SK-N-SH (cell line): ENCODE results near the gene PAPOLA. TPM values are rescaled to one million over a fixed set of nuclear protein-coding genes. Genes with fewer than 3 reads are reported as not detected.

Experiments
- CTCF ChIA-PET: fragments of 300-600, 350-600 bp; formaldehyde crosslinking; extraction: SDS; loops from one replicate; lab custom pipeline; 2021; lab: Yijun Ruan, JAX
- POLR2A ChIA-PET: fragments of 350-600 bp; sonication (Branson Sonifier 250); formaldehyde crosslinking; extraction: SDS; loops from one replicate; lab custom pipeline; 2020; ENCODE audit warnings: antibody characterized with exemption, inconsistent platforms; lab: Yijun Ruan, JAX
- DNase-seq: peaks from one replicate; pipeline ENCODE4 v3.0.0; 2012
- H2AFZ ChIP-seq: fragments of 200-600 bp; sonication (generic); 2 replicates; pipeline ENCODE4 v1.8.1; 2016; ENCODE audit warnings: antibody characterized with exemption, mild to moderate bottlenecking, low read depth
- H3F3A ChIP-seq: fragments of 200-600 bp; sonication (generic); replicated peaks from 2 replicates; pipeline ENCODE3; 2016; ENCODE audit warnings: antibody characterized with exemption, mild to moderate bottlenecking; ENCODE audit not compliant: insufficient read depth
- H3K27ac ChIP-seq, 2 experiments: fragments of 200-500 bp in 1 of 2; fragments of 200-600 bp in 1 of 2; sonication (Bioruptor generic) in 1 of 2; sonication (generic), shearing (Covaris generic) in 1 of 2; 2 replicates each; pipeline versions ENCODE4 v1.5.1 to v1.6.1; 2014 to 2016; ENCODE audit warnings: low read depth in 2 of 2, inconsistent platforms in 1 of 2, low read length in 1 of 2, mild to moderate bottlenecking in 1 of 2, mixed read lengths in 1 of 2
- H3K27me3 ChIP-seq: fragments of 200-600 bp; sonication (generic), shearing (Covaris generic); 2 replicates; pipeline ENCODE4 v1.6.1; 2016; ENCODE audit warnings: mixed run types; ENCODE audit not compliant: insufficient read depth
- H3K36me3 ChIP-seq, 2 experiments: fragments of 200-500 bp in 1 of 2; fragments of 200-600 bp in 1 of 2; sonication (Bioruptor generic) in 1 of 2; sonication (generic) in 1 of 2; replicated peaks in 1 of 2; 2 replicates each; pipeline versions ENCODE3 to v1.5.1; 2014 to 2016; ENCODE audit warnings: low read length in 1 of 2, mild to moderate bottlenecking in 1 of 2; ENCODE audit not compliant: insufficient read depth in 2 of 2, control insufficient read depth in 1 of 2
- H3K4me1 ChIP-seq, 2 experiments: fragments of 200-500 bp in 1 of 2; fragments of 200-600 bp in 1 of 2; sonication (Bioruptor generic) in 1 of 2; sonication (generic), shearing (Covaris generic) in 1 of 2; 2 replicates each; pipeline versions ENCODE4 v1.5.1 to v1.6.1; 2014 to 2016; ENCODE audit warnings: low read depth in 1 of 2, low read length in 1 of 2, mixed run types in 1 of 2; ENCODE audit not compliant: insufficient read depth in 2 of 2, control insufficient read depth in 1 of 2
- H3K4me2 ChIP-seq: fragments of 200-600 bp; sonication (generic), shearing (Covaris generic); 2 replicates; pipeline ENCODE4 v1.6.1; 2017; ENCODE audit warnings: mixed run types
- H3K4me3 ChIP-seq, 2 experiments: fragments of 200-500 bp in 1 of 2; fragments of 200-600 bp in 1 of 2; sonication (Bioruptor generic) in 1 of 2; sonication (generic), shearing (Covaris generic) in 1 of 2; 2 replicates each; pipeline versions ENCODE4 v1.5.1 to v1.8.1; 2014 to 2016; ENCODE audit warnings: low read depth in 2 of 2, inconsistent platforms in 1 of 2, low read length in 1 of 2, mild to moderate bottlenecking in 1 of 2, mixed read lengths in 1 of 2, moderate library complexity in 1 of 2
- H3K79me2 ChIP-seq: fragments of 200-600 bp; sonication (generic); 2 replicates; pipeline ENCODE4 v1.8.1; 2017; ENCODE audit warnings: mild to moderate bottlenecking; ENCODE audit not compliant: insufficient read depth
- H3K9ac ChIP-seq: fragments of 200-600 bp; sonication (generic); 2 replicates; pipeline ENCODE4 v1.6.1; 2017; ENCODE audit warnings: mixed run types
- H3K9me2 ChIP-seq: fragments of 200-600 bp; sonication (generic); 2 replicates; pipeline ENCODE4 v1.6.1; 2017; ENCODE audit warnings: mixed run types
- H3K9me3 ChIP-seq: fragments of 200-600 bp; sonication (generic); 2 replicates; pipeline ENCODE4 v1.6.1; 2017; ENCODE audit warnings: mixed run types, mild to moderate bottlenecking, moderate library complexity
- H4K20me1 ChIP-seq: fragments of 200-600 bp; sonication (generic); 2 replicates; pipeline ENCODE4 v1.6.1; 2017; ENCODE audit warnings: mild to moderate bottlenecking, mixed run types; ENCODE audit not compliant: insufficient read depth
- EP300 ChIP-seq, 2 experiments: IDR thresholded peaks; 2 replicates each; pipeline versions ENCODE4 v1.4.0 to v1.6.1; 2012; ENCODE audit warnings: borderline replicate concordance in 1 of 2, low read depth in 1 of 2, low read length in 1 of 2
- FOXM1 ChIP-seq: IDR thresholded peaks from 2 replicates; pipeline ENCODE4 v1.4.0; 2012; ENCODE audit warnings: low read depth, mild to moderate bottlenecking
- SIN3A ChIP-seq: IDR thresholded peaks from 2 replicates; pipeline ENCODE4 v1.6.1; 2012; ENCODE audit warnings: low read depth, mild to moderate bottlenecking, low read length, moderate library complexity, borderline replicate concordance
- SMC3 ChIP-seq: IDR thresholded peaks from 2 replicates; pipeline ENCODE4 v1.6.1; 2012; ENCODE audit warnings: low read depth, low read length, improper control_type of control experiment
- TCF12 ChIP-seq: IDR thresholded peaks from 2 replicates; pipeline ENCODE4 v1.4.0; 2012
- WGBS: methylation state at CpG from one replicate; pipeline ENCODE4 v1.1.6; 2017; ENCODE audit warnings: low lambda C conversion rate; 5-methylcytosine and 5-hydroxymethylcytosine counted together
- polyA plus RNA-seq, 3 experiments: library from polyadenylated mRNA; depleted of rRNA; stranded (reverse); fragments of >200 nt; gene quantifications; 2 replicates each; pipeline ENCODE4 v1.2.3, GENCODE V29; 2012

PAPOLA gene
- polyA plus RNA-seq, 1 of the 3 experiments (the other 2 are of a cell fraction) = 53.7 TPM

GRCh38 chr14:96574171-96574632 is 72.0 kb downstream of the PAPOLA start:
- Histone ChIP-seq H3K4me3 (no peak overlapping the region), H3K4me2 (no peak overlapping the region; the same call in 1 of the 2 replicates), H3F3A (no peaks in the 10 kb centered on the region), H3K4me1 (peaks cover 16 to 17% of the 10 kb centered on the region in 2 experiments; a peak in 3 of 4 replicates), H3K9me2 (no peaks in the 10 kb centered on the region), H3K9ac (no peak overlapping the region), H2AFZ (no peak overlapping the region), H3K9me3 (no peaks in the 10 kb centered on the region), H3K27ac (peak overlapping the region in 1 of 2 experiments; percentile 47; a peak in 3 of 4 replicates), H3K36me3 (peaks cover 16 to 29% of the 10 kb centered on the region in 2 experiments), H3K27me3 (no peaks in the 10 kb centered on the region), H3K79me2 (no peaks in the 10 kb centered on the region), H4K20me1 (no peaks in the 10 kb centered on the region)
- TF ChIP-seq SIN3A = no peak
- no peak for DNase-seq
- 93% methylated on average over 2 of the region's 2 CpGs for WGBS
- POLR2A ChIA-PET = interaction anchor here (0.6 kb wide), 1 partner anchor 24 kb away, joined by 3 read pairs; no protein-coding TSS in a partner anchor
- CTCF ChIA-PET = interaction anchor here (0.6 to 11.6 kb wide), 9 partner anchors 8 to 473 kb away, joined by 3 to 118 read pairs (median 4); no protein-coding TSS in a partner anchor

DNA sequence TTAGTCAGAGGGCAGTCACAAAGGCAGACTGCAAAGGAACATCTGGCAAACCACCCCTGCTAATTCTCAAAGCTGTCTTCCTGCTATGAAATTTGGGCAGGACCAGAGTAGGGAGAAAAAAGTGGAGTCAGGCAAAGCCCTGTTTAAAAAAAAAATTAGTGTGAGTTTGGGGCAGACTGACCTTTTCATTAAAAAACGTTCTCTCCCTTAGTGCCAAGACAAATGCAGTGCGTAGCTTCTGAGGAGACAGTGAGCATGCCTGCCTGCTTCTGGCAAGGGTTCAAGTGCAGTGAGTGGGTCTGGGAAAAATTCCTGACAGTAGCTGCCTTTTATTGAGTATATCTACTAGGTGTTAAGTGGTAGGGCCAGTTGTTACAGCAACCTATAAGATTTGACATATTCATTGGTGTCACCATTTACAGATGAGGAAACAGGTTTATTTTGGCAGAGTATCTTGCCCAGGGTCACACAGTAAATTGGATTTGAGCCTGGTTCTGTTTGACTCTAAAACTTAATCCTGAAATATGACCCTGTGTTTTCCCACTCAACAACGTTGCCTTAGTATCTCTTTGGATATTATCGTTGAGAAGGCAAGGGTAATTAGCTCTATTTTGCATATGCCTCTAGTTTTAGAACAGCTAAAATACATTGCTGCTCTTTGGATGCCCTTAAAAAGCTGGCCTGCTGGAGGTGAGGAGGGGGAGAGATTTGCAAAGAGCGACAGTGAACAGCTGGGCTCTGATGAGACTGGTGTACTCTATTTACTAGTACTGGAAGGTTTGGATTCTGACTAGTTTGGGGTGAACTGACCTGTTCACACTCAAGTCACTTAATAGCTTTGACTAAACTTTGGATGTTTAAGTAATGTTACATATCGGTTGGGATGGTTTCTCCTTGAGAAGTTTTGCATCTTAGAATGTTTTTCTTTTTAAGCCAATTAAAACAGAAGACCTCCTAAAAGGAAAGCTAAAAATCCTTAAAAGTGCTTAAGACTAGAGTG is 72.8 kb downstream of the PAPOLA start:
- CTCF ChIA-PET = interaction anchor here (0.8 to 11.6 kb wide), 10 partner anchors 9 to 474 kb away, joined by 3 to 170 read pairs (median 4); no protein-coding TSS in a partner anchor
- Histone ChIP-seq H3K36me3 (peaks cover 11 to 21% of the 10 kb centered on the region in 2 experiments), H3F3A (no peaks in the 10 kb centered on the region), H4K20me1 (no peaks in the 10 kb centered on the region), H3K4me1 (peaks cover 16 to 17% of the 10 kb centered on the region in 2 experiments; a peak in 3 of 4 replicates), H3K27me3 (no peaks in the 10 kb centered on the region), H3K4me2 (no peak overlapping the region; the same call in 1 of the 2 replicates), H2AFZ (no peak overlapping the region), H3K9ac (no peak overlapping the region), H3K9me2 (no peaks in the 10 kb centered on the region), H3K27ac (peak overlapping the region in 1 of 2 experiments; percentile 47; a peak in 3 of 4 replicates), H3K4me3 (no peak overlapping the region), H3K79me2 (no peaks in the 10 kb centered on the region), H3K9me3 (no peaks in the 10 kb centered on the region)
- no peak for TF ChIP-seq EP300 (IDR thresholded peaks at IDR 0.05; ENCODE audit: borderline replicate concordance in 1 of 2, low read depth in 1 of 2, low read length in 1 of 2)
- TF ChIP-seq TCF12 = peak; percentile 76
- 54% methylated on average over 6 of the region's 6 CpGs for WGBS
- POLR2A ChIA-PET = interaction anchor here (0.6 kb wide), 1 partner anchor 25 kb away, joined by 3 read pairs; no protein-coding TSS in a partner anchor
- no peak for DNase-seq

DNA sequence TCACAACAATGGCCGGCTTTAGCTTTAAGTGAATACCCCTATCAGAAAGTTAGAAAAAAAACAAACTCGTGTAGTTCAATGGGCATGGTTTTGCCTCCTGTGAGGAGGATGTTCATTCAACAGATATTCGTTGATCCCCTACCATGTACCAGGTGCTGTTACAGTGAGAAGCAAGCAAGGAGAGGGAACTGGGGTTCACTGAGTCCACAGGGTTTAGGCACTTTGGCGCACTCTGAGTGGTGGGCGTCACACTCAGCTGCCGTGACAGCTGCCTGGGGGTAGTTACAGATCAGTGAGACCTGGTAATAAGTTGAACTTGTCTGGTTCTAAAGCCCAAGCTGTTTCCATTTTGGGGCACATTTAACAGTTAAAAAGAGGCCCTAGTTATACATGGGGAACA is 74.2 kb downstream of the PAPOLA start:
- H3K9ac ChIP-seq = no peak overlapping the region
- no peak overlapping the region for H3K4me3 ChIP-seq
- H3K9me2 ChIP-seq = no peaks in the 10 kb centered on the region
- POLR2A ChIA-PET = no interaction called here
- TF ChIP-seq FOXM1 (no peak), SMC3 (no peak)
- H2AFZ ChIP-seq = no peak overlapping the region
- no peaks in the 10 kb centered on the region for H3F3A ChIP-seq
- peaks cover 6 to 10% of the 10 kb centered on the region in 2 experiments for H3K36me3 ChIP-seq
- peaks cover 16 to 17% of the 10 kb centered on the region in 2 experiments; a peak in 3 of 4 replicates for H3K4me1 ChIP-seq
- no peaks in the 10 kb centered on the region for H4K20me1 ChIP-seq
- no peaks in the 10 kb centered on the region for H3K9me3 ChIP-seq
- no peak overlapping the region for H3K4me2 ChIP-seq
- CTCF ChIA-PET = interaction anchor here (0.8 to 11.6 kb wide), 5 partner anchors 10 to 276 kb away, joined by 3 to 170 read pairs (median 6); no protein-coding TSS in a partner anchor
- no peak overlapping the region for H3K27ac ChIP-seq
- H3K27me3 ChIP-seq = no peaks in the 10 kb centered on the region
- DNase-seq = no peak
- H3K79me2 ChIP-seq = no peaks in the 10 kb centered on the region
- WGBS = 94% methylated on average over 6 of the region's 6 CpGs
